Lower leg skin (tissue), 4 donors: ENCODE data around the gene DYNLT1. TPM values are rescaled to one million over a fixed set of nuclear protein-coding genes. Genes with fewer than 3 reads are reported as not detected.
"Not testable (repeated sequence)": the region's sequence is repeated elsewhere in the genome, so short reads cannot be mapped to it uniquely, and the experiment has no call there.

Source experiments
- DNase-seq, 2 donors: peaks; one replicate each; pipeline ENCODE4 v3.0.0-alpha.2; 2019; ENCODE audit warnings: low spot score in 2 of 2
- H3K4me3 ChIP-seq: fragments of 200-600 bp; sonication (generic); 2 replicates; pipeline ENCODE4 v1.5.1; 2017; ENCODE audit warnings: mild to moderate bottlenecking, low read depth; ENCODE audit not compliant: poor library complexity, severe bottlenecking
- CTCF ChIP-seq, 3 donors: fragments of 450-650 bp; IDR thresholded peaks; one replicate each; pipeline ENCODE4 v1.5.1; 2016; ENCODE audit warnings: antibody characterized with exemption in 3 of 3, mild to moderate bottlenecking in 3 of 3, moderate library complexity in 2 of 3
- POLR2A ChIP-seq, 2 donors: fragments of 450-650 bp; IDR thresholded peaks; one replicate each; pipeline ENCODE4 v1.6.1; 2016 to 2017; ENCODE audit warnings: antibody characterized with exemption in 2 of 2, mild to moderate bottlenecking in 1 of 2, moderate library complexity in 1 of 2
- WGBS, 2 donors: methylation state at CpG; one replicate each; pipeline ENCODE4 v1.1.5; 2018; 5-methylcytosine and 5-hydroxymethylcytosine counted together
- intact Hi-C: fragments of 100-400 bp; cut with DNase I; formaldehyde crosslinking; loops from one replicate; pipeline ENCODE4 v1.15.0; 2023; ENCODE audit warnings: low total_unique reads
- total RNA-seq, 4 donors: library from RNA; depleted of rRNA; stranded (reverse); fragments of >200 nt; gene quantifications; one replicate each; pipeline ENCODE4 v1.1.0, GENCODE V29; 2016

The DYNLT1 gene
- total RNA-seq, 4 donors from 2014 or later, result 27.0 to 48.6 (median 36.3) TPM

GRCh38 chr6:158653577-158654354, 9.2 kb upstream of the DYNLT1 start:
- peak; percentile 58 to 85 for DNase-seq
- H3K4me3 ChIP-seq, result no peak overlapping the region
- WGBS, 2 donors, result 65 to 78% methylated on average over 15 of the region's 15 CpGs
- intact Hi-C loops, result no loop called here
- TF ChIP-seq POLR2A (IDR thresholded peaks at IDR 0.05), result no peak
- TF ChIP-seq CTCF (IDR thresholded peaks at IDR 0.05), result no peak

GRCh38 chr6:158651981-158652737, 7.6 kb upstream of the DYNLT1 start:
- H3K4me3 ChIP-seq, intact Hi-C loops: not testable (repeated sequence)
- DNase-seq, result peak in 1 of 2 donors; percentile 72
- WGBS, 2 donors, result 90 to 96% methylated on average over 17 of the region's 17 CpGs

GRCh38 chr6:158649289-158650143, 5.0 kb upstream of the DYNLT1 start, which contains the start of gene SYTL3:
SYTL3 (plus strand) TSS chr6:158650054; CDS start chr6:158663269, 13,215 bp downstream.
- 57 to 59% methylated on average over 15 of the region's 15 CpGs for WGBS, 2 donors
- H3K4me3 ChIP-seq, result no peak within 1 kb of the TSS

GRCh38 chr6:158648682-158649131, 4.2 kb upstream of the DYNLT1 start:
- intact Hi-C loops, result no loop called here
- H3K4me3 ChIP-seq, result no peak overlapping the region
- 64 to 67% methylated on average over 5 of the region's 5 CpGs for WGBS, 2 donors
- peak in 1 of 2 donors; percentile 31 for DNase-seq
- TF ChIP-seq CTCF (IDR thresholded peaks at IDR 0.05) (no peak), POLR2A (IDR thresholded peaks at IDR 0.05) (no peak)

More at GRCh38 chr6:158649289-158650143, 5.0 kb upstream of the DYNLT1 start, which contains the start of gene SYTL3:
- intact Hi-C loops, result no loop called here
- TF ChIP-seq POLR2A (IDR thresholded peaks at IDR 0.05) (no peak), CTCF (IDR thresholded peaks at IDR 0.05) (no peak)
- DNase-seq, result peak in 1 of 2 donors; percentile 89

- 52 to 63% methylated on average over 4 of the region's 4 CpGs for WGBS, 2 donors
- H3K4me3 ChIP-seq, result no peak overlapping the region
- intact Hi-C loops, result no loop called here
- TF ChIP-seq POLR2A (IDR thresholded peaks at IDR 0.05), result no peak
- DNase-seq, result peak in 1 of 2 donors; percentile 10
Measured at GRCh38 chr6:158647501-158647900, 3.0 kb upstream of the DYNLT1 start.

- no peak overlapping the region for H3K4me3 ChIP-seq
- no peak for TF ChIP-seq POLR2A (IDR thresholded peaks at IDR 0.05)
- TF ChIP-seq CTCF (IDR thresholded peaks at IDR 0.05), result no peak
- intact Hi-C loops, result no loop called here
- DNase-seq, result peak in 1 of 2 donors; percentile 68
- 73 to 76% methylated on average over 10 of the region's 10 CpGs for WGBS, 2 donors
Measured at GRCh38 chr6:158646023-158646910, 1.7 kb upstream of the DYNLT1 start.
